MM.1S (cell line): Measurements from ENCODE around the gene SPIRE2.

Source experiments
- DNase-seq: peaks from one replicate; pipeline ENCODE4 v3.0.0-alpha.2; 2015
- H2AFZ ChIP-seq: fragments of 300-600 bp; sonication (generic); 2 replicates; pipeline ENCODE4 v1.6.0; 2016; ENCODE audit warnings: antibody characterized with exemption, low read length
- H3F3A ChIP-seq: fragments of 300-600 bp; sonication (generic); 2 replicates; pipeline ENCODE4 v1.6.1; 2016; ENCODE audit warnings: mild to moderate bottlenecking, antibody characterized with exemption, low read length, moderate library complexity, mixed read lengths; ENCODE audit not compliant: insufficient read depth
- H3K27ac ChIP-seq: fragments of 300-600 bp; sonication (generic); 2 replicates; pipeline ENCODE4 v1.5.1; 2016; ENCODE audit warnings: mild to moderate bottlenecking, low read length
- H3K27me3 ChIP-seq: fragments of 300-600 bp; sonication (generic); replicated peaks from 2 replicates; pipeline ENCODE4 v1.6.0; 2016; ENCODE audit warnings: low read length; ENCODE audit not compliant: insufficient read depth
- H3K36me3 ChIP-seq: fragments of 300-600 bp; sonication (generic); replicated peaks from 2 replicates; pipeline ENCODE4 v1.6.1; 2016; ENCODE audit warnings: mild to moderate bottlenecking, low read length, mixed read lengths; ENCODE audit not compliant: insufficient read depth
- H3K4me1 ChIP-seq: fragments of 300-600 bp; sonication (generic); 2 replicates; pipeline ENCODE4 v1.6.1; 2016; ENCODE audit warnings: low read length, mixed read lengths
- H3K4me2 ChIP-seq: fragments of 300-600 bp; sonication (generic); 2 replicates; pipeline ENCODE4 v1.6.0; 2016; ENCODE audit warnings: low read depth, low read length
- H3K4me3 ChIP-seq: fragments of 300-600 bp; sonication (generic); 2 replicates; pipeline ENCODE4 v1.5.1; 2016; ENCODE audit warnings: low read length, mixed read lengths
- H3K79me2 ChIP-seq: fragments of 300-600 bp; sonication (generic); 2 replicates; pipeline ENCODE4 v1.6.1; 2016; ENCODE audit warnings: mixed run types, low read length, mixed read lengths
- H3K9ac ChIP-seq: fragments of 300-600 bp; sonication (generic); 2 replicates; pipeline ENCODE4 v1.6.1; 2016; ENCODE audit warnings: low read length, mixed read lengths
- H3K9me2 ChIP-seq: fragments of 300-600 bp; sonication (generic); replicated peaks from 2 replicates; pipeline ENCODE4 v1.6.1; 2016; ENCODE audit warnings: mild to moderate bottlenecking, low read length, mixed read lengths; ENCODE audit not compliant: insufficient read depth
- H3K9me3 ChIP-seq: fragments of 300-600 bp; sonication (generic); replicated peaks from 2 replicates; pipeline ENCODE4 v1.6.1; 2016; ENCODE audit warnings: mild to moderate bottlenecking, low read length, mixed read lengths; ENCODE audit not compliant: insufficient read depth
- H4K20me1 ChIP-seq: fragments of 300-600 bp; sonication (generic); 2 replicates; pipeline ENCODE4 v1.6.1; 2016; ENCODE audit warnings: mild to moderate bottlenecking, low read length, moderate library complexity, mixed read lengths; ENCODE audit not compliant: insufficient read depth
- EZH2 ChIP-seq: fragments of 300-600 bp; sonication (generic); optimal IDR thresholded peaks from 2 replicates; pipeline ENCODE3; 2017; ENCODE audit warnings: low read depth, mild to moderate bottlenecking, antibody characterized with exemption, low read length, mixed read lengths
- EZH2phosphoT487 ChIP-seq: fragments of 300-600 bp; sonication (generic); IDR thresholded peaks from 2 replicates; pipeline ENCODE4 v1.6.1; 2018; ENCODE audit warnings: antibody characterized with exemption, low read length
- TF ChIP-seq, protein P1 (sequence below): fragments of 300-600 bp; sonication (generic); IDR thresholded peaks from 2 replicates; pipeline ENCODE4 v1.5.1; 2016; ENCODE audit warnings: antibody characterized with exemption, low read length, mixed read lengths

Gene SPIRE2

DNA sequence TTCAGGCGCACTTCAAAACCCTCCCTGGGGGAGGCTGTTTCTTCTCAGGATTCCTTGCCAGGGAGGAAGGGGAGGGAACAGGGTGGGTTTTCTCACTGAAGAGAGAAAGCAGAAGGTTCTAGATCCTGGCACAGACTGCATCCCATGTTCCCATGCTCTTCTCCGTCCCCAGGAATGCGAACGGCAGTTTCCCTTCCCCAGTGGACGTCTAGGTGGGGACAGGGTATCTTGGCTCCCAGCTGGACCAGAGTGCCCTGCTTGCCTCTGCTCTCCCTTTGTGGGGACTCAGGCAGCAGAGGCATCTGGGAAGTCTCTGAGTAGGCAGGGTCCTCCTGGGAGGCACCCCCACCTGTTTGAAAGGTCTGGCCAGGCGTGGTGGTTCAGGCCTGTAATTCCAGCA, 42.2 kb downstream of the SPIRE2 start:
- no peak overlapping the region for H3K9ac ChIP-seq
- H2AFZ ChIP-seq: no peak overlapping the region
- no peaks in the 10 kb centered on the region for H3K9me3 ChIP-seq
- H3K9me2 ChIP-seq: no peaks in the 10 kb centered on the region
- no peak for TF ChIP-seq EZH2
- TF ChIP-seq, protein P1, sequence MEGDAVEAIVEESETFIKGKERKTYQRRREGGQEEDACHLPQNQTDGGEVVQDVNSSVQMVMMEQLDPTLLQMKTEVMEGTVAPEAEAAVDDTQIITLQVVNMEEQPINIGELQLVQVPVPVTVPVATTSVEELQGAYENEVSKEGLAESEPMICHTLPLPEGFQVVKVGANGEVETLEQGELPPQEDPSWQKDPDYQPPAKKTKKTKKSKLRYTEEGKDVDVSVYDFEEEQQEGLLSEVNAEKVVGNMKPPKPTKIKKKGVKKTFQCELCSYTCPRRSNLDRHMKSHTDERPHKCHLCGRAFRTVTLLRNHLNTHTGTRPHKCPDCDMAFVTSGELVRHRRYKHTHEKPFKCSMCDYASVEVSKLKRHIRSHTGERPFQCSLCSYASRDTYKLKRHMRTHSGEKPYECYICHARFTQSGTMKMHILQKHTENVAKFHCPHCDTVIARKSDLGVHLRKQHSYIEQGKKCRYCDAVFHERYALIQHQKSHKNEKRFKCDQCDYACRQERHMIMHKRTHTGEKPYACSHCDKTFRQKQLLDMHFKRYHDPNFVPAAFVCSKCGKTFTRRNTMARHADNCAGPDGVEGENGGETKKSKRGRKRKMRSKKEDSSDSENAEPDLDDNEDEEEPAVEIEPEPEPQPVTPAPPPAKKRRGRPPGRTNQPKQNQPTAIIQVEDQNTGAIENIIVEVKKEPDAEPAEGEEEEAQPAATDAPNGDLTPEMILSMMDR: no peak
- no peak for TF ChIP-seq EZH2phosphoT487
- H3K79me2 ChIP-seq: peaks cover 13% of the 10 kb centered on the region
- no peaks in the 10 kb centered on the region for H3K27me3 ChIP-seq
- no peak for DNase-seq
- 0 out of 2 replicates have a peak, but pooled peaks cover 5% of the 10 kb centered on the region for H3F3A ChIP-seq
- H3K4me2 ChIP-seq: no peak overlapping the region
- H3K4me3 ChIP-seq: no peak overlapping the region
- no peak overlapping the region for H3K27ac ChIP-seq
- H3K4me1 ChIP-seq: 0 out of 2 replicates have a peak, but pooled peaks cover 3% of the 10 kb centered on the region
- no peaks in the 10 kb centered on the region for H4K20me1 ChIP-seq
- H3K36me3 ChIP-seq: no peaks in the 10 kb centered on the region

DNA sequence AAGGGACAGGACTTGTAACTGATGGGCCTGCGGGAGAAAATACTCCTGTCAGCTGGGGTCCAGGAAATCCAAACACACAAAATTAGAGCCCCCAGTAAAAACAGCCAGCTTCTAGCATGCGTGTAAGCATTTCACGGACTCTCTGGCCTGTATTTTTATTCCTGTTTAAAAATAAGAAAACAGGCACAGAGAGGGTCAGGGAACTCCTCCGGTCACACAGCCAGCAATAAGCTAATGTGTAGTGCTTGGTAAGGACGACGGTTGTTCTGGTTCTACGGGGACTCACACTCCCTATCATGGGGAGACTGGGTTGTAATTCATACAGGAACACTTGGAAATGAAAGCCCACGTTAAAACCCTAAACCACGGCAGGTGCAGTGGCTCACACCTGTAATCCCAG, 43.6 kb downstream of the SPIRE2 start:
- no peaks in the 10 kb centered on the region for H4K20me1 ChIP-seq
- TF ChIP-seq, protein P1: no peak
- TF ChIP-seq EZH2phosphoT487 (no peak), EZH2 (no peak)
- no peaks in the 10 kb centered on the region for H3K9me3 ChIP-seq
- no peaks in the 10 kb centered on the region for H3K36me3 ChIP-seq
- H3K4me2 ChIP-seq: no peak overlapping the region
- H3K27ac ChIP-seq: no peak overlapping the region
- H3K27me3 ChIP-seq: no peaks in the 10 kb centered on the region
- H3K4me3 ChIP-seq: no peak overlapping the region
- DNase-seq: no peak
- no peak overlapping the region for H3K9ac ChIP-seq
- H3K4me1 ChIP-seq: 0 out of 2 replicates have a peak, but pooled peaks cover 3% of the 10 kb centered on the region
- H3F3A ChIP-seq: 0 out of 2 replicates have a peak, but pooled peaks cover 5% of the 10 kb centered on the region
- no peak overlapping the region for H2AFZ ChIP-seq
- H3K9me2 ChIP-seq: no peaks in the 10 kb centered on the region
- H3K79me2 ChIP-seq: peaks cover 23% of the 10 kb centered on the region

DNA sequence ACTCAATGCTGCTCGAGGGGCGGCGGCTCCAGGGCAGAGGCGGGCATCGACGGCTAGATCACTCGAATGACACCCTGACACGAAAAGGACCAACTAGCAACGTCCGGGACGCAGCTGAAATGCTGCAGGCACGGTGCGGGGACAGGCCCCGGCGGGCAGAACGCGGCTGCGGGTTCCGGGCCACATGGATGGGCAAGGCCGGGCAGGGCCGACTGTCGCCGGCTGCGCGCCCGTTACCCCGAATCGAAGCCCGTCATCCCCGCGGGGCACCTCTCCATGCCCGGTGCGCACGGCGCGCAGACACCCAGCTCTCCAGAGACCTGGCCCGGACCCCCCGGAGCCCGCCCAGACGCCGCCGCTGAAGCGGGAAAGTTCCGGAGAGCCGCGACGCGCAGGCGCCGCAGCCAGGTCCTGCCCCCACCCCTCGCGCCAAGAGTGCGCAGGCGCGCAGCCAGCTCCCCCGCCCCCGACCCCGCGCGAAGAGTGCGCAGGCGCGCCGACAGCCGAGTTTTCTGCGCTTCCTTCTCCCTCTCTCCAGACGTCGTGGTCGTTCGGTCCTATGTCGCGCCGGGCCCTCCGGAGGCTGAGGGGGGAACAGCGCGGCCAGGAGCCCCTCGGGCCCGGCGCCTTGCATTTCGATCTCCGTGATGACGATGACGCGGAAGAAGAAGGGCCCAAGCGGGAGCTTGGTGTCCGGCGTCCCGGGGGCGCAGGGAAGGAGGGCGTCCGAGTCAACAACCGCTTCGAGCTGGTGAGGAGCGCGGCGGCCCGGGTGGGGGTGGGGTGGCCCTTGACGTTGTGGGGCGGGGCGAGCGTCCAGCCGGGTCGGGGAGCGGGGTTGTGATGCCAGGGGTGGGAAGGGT, 45.1 kb downstream of the SPIRE2 start, which contains the start of gene TCF25:
Gene TCF25, plus strand, starts transcription at position 484 of the 863 bp plus-strand sequence. Its CDS starts 76 bp downstream, at position 560.
- Histone ChIP-seq H3F3A (0 out of 2 replicates have a peak, but pooled peaks cover 5% of the 10 kb centered on the region), H3K79me2 (peaks cover 35% of the 10 kb centered on the region), H3K9ac (peak within 1 kb of the TSS; percentile 93), H4K20me1 (no peaks in the 10 kb centered on the region), H2AFZ (0 out of 2 replicates have a peak within 1 kb of the TSS, but pooled peaks have one; percentile 15), H3K4me1 (0 out of 2 replicates have a peak, but pooled peaks cover 3% of the 10 kb centered on the region), H3K27ac (peak within 1 kb of the TSS; percentile 98), H3K9me3 (no peaks in the 10 kb centered on the region), H3K4me2 (peak within 1 kb of the TSS; percentile 72), H3K9me2 (no peaks in the 10 kb centered on the region), H3K4me3 (peak within 1 kb of the TSS; percentile 75), H3K36me3 (no peaks in the 10 kb centered on the region), H3K27me3 (no peaks in the 10 kb centered on the region)
- peak; percentile 66 for DNase-seq
- TF ChIP-seq, protein P1: no peak
